Dendritic cell treated with granulocyte-macrophage colony-stimulating factor and Interleukin-4, amounts not matched to agents 40 ng/mL and 50 ng/mL, for 4 days (primary cell): ENCODE measurements around the gene DMAC2.
"Not testable (repeated sequence)": the region's sequence is repeated elsewhere in the genome, so short reads cannot be mapped to it uniquely, and the experiment has no call there.

Experiments used
- H3K27ac Mint-ChIP-seq: one replicate; pipeline ENCODE4 v1.8.0; 2022; ENCODE audit warnings: mild to moderate bottlenecking, mixed read lengths
- H3K27me3 Mint-ChIP-seq: one replicate; pipeline ENCODE4 v1.8.0; 2022; ENCODE audit warnings: mild to moderate bottlenecking, mixed read lengths
- H3K36me3 Mint-ChIP-seq: one replicate; pipeline ENCODE4 v1.8.0; 2022; ENCODE audit warnings: low read depth, mixed read lengths
- H3K4me1 Mint-ChIP-seq: one replicate; pipeline ENCODE4 v1.8.0; 2022; ENCODE audit warnings: low read depth, mixed read lengths
- H3K4me3 Mint-ChIP-seq: one replicate; pipeline ENCODE4 v1.8.0; 2022; ENCODE audit warnings: mild to moderate bottlenecking, moderate library complexity, mixed read lengths
- H3K9me3 Mint-ChIP-seq: one replicate; pipeline ENCODE4 v1.8.0; 2022; ENCODE audit warnings: mixed read lengths
- intact Hi-C: fragments of 100-400 bp; cut with micrococcal nuclease; formaldehyde crosslinking; loops from one replicate; pipeline ENCODE4 v1.15.0; 2022

The DMAC2 gene

GRCh38 chr19:41439441-41440222 is at the start of gene DMAC2:
TSS of gene DMAC2 (minus strand) at chr19:41439912. CDS start at chr19:41439899, 13 bp downstream.
- intact Hi-C loops: loop anchor here (2.0 to 10.0 kb wide), 2 partner anchors 75 to 115 kb away; partner anchors contain the start of gene B9D2
- peak within 1 kb of the TSS; percentile 4 for H3K27ac Mint-ChIP-seq
- H3K4me3 Mint-ChIP-seq: no peak within 1 kb of the TSS
- no peaks in the 10 kb centered on the region for H3K9me3 Mint-ChIP-seq
- H3K4me1 Mint-ChIP-seq: peaks cover 37% of the 10 kb centered on the region
- H3K36me3 Mint-ChIP-seq: peaks cover 32% of the 10 kb centered on the region
- H3K27me3 Mint-ChIP-seq: no peaks in the 10 kb centered on the region

GRCh38 chr19:41486953-41487352 is 47.2 kb upstream of the DMAC2 start:
- H3K36me3 Mint-ChIP-seq, intact Hi-C loops, H3K4me3 Mint-ChIP-seq, H3K4me1 Mint-ChIP-seq, H3K27ac Mint-ChIP-seq, H3K9me3 Mint-ChIP-seq: not testable (repeated sequence)
- peaks cover 49% of the 10 kb centered on the region for H3K27me3 Mint-ChIP-seq

- H3K27ac Mint-ChIP-seq: no peak overlapping the region
- no peaks in the 10 kb centered on the region for H3K36me3 Mint-ChIP-seq
- intact Hi-C loops: no loop called here
- peaks cover 4% of the 10 kb centered on the region for H3K4me1 Mint-ChIP-seq
- H3K27me3 Mint-ChIP-seq: peaks cover 56% of the 10 kb centered on the region
- H3K4me3 Mint-ChIP-seq: no peak overlapping the region
- peaks cover 8% of the 10 kb centered on the region for H3K9me3 Mint-ChIP-seq
Measured at GRCh38 chr19:41484822-41485221, 45.1 kb upstream of the DMAC2 start.

- peak overlapping the region; percentile 26 for H3K27ac Mint-ChIP-seq
Measured at GRCh38 chr19:41480336-41480735, 40.6 kb upstream of the DMAC2 start.

GRCh38 chr19:41479757-41480191 is 40.1 kb upstream of the DMAC2 start:
- Mint-ChIP-seq H3K27me3 (peaks cover 41% of the 10 kb centered on the region), H3K27ac (peak overlapping the region; percentile 26), H3K4me3 (no peak overlapping the region), H3K4me1 (peaks cover 11% of the 10 kb centered on the region), H3K36me3 (no peaks in the 10 kb centered on the region), H3K9me3 (no peaks in the 10 kb centered on the region)
- intact Hi-C loops: no loop called here

More at GRCh38 chr19:41480336-41480735, 40.6 kb upstream of the DMAC2 start:
- Mint-ChIP-seq H3K9me3 (no peaks in the 10 kb centered on the region), H3K27me3 (peaks cover 46% of the 10 kb centered on the region), H3K36me3 (no peaks in the 10 kb centered on the region), H3K4me3 (no peak overlapping the region), H3K4me1 (peaks cover 11% of the 10 kb centered on the region)
- intact Hi-C loops: no loop called here

- intact Hi-C loops: no loop called here
- Mint-ChIP-seq H3K9me3 (no peaks in the 10 kb centered on the region), H3K36me3 (no peaks in the 10 kb centered on the region), H3K27me3 (peaks cover 42% of the 10 kb centered on the region), H3K4me1 (peaks cover 11% of the 10 kb centered on the region), H3K4me3 (no peak overlapping the region), H3K27ac (no peak overlapping the region)
Measured at GRCh38 chr19:41478875-41479756, 39.4 kb upstream of the DMAC2 start.

GRCh38 chr19:41478171-41478570 is 38.5 kb upstream of the DMAC2 start:
- no peak overlapping the region for H3K27ac Mint-ChIP-seq
- H3K36me3 Mint-ChIP-seq: no peaks in the 10 kb centered on the region
- H3K27me3 Mint-ChIP-seq: peaks cover 42% of the 10 kb centered on the region
- no peak overlapping the region for H3K4me3 Mint-ChIP-seq
- H3K4me1 Mint-ChIP-seq: peaks cover 11% of the 10 kb centered on the region
- intact Hi-C loops: no loop called here
- H3K9me3 Mint-ChIP-seq: no peaks in the 10 kb centered on the region

GRCh38 chr19:41476583-41476982 is 36.9 kb upstream of the DMAC2 start:
- Mint-ChIP-seq H3K9me3 (no peaks in the 10 kb centered on the region), H3K36me3 (no peaks in the 10 kb centered on the region), H3K4me1 (peaks cover 11% of the 10 kb centered on the region), H3K27ac (no peak overlapping the region), H3K27me3 (peaks cover 47% of the 10 kb centered on the region), H3K4me3 (no peak overlapping the region)
- intact Hi-C loops: no loop called here

GRCh38 chr19:41463257-41464256 is 23.8 kb upstream of the DMAC2 start:
- H3K4me1 Mint-ChIP-seq: peaks cover 12% of the 10 kb centered on the region
- H3K9me3 Mint-ChIP-seq, H3K27ac Mint-ChIP-seq, intact Hi-C loops, H3K36me3 Mint-ChIP-seq, H3K4me3 Mint-ChIP-seq: not testable (repeated sequence)
- H3K27me3 Mint-ChIP-seq: peaks cover 45% of the 10 kb centered on the region

- no peak overlapping the region for H3K4me3 Mint-ChIP-seq
Measured at GRCh38 chr19:41462497-41462896, 22.8 kb upstream of the DMAC2 start.

GRCh38 chr19:41457241-41457640 is 17.5 kb upstream of the DMAC2 start:
- Mint-ChIP-seq H3K36me3 (no peaks in the 10 kb centered on the region), H3K4me1 (no peaks in the 10 kb centered on the region), H3K9me3 (no peaks in the 10 kb centered on the region), H3K4me3 (no peak overlapping the region), H3K27ac (no peak overlapping the region), H3K27me3 (peaks cover 59% of the 10 kb centered on the region)
- intact Hi-C loops: no loop called here

More at GRCh38 chr19:41462497-41462896, 22.8 kb upstream of the DMAC2 start:
- no peaks in the 10 kb centered on the region for H3K36me3 Mint-ChIP-seq
- H3K4me1 Mint-ChIP-seq: peaks cover 12% of the 10 kb centered on the region
- intact Hi-C loops: no loop called here
- H3K27ac Mint-ChIP-seq: no peak overlapping the region
- H3K9me3 Mint-ChIP-seq: no peaks in the 10 kb centered on the region
- H3K27me3 Mint-ChIP-seq: peaks cover 48% of the 10 kb centered on the region

- intact Hi-C loops: no loop called here
- Mint-ChIP-seq H3K4me3 (no peak overlapping the region), H3K9me3 (no peaks in the 10 kb centered on the region), H3K27me3 (peaks cover 59% of the 10 kb centered on the region), H3K27ac (no peak overlapping the region), H3K4me1 (no peaks in the 10 kb centered on the region), H3K36me3 (no peaks in the 10 kb centered on the region)
Measured at GRCh38 chr19:41456342-41456918, 16.7 kb upstream of the DMAC2 start.

- no peak overlapping the region for H3K27ac Mint-ChIP-seq
- no peak overlapping the region for H3K4me3 Mint-ChIP-seq
- no peaks in the 10 kb centered on the region for H3K9me3 Mint-ChIP-seq
- intact Hi-C loops: no loop called here
- H3K36me3 Mint-ChIP-seq: no peaks in the 10 kb centered on the region
- no peaks in the 10 kb centered on the region for H3K4me1 Mint-ChIP-seq
- H3K27me3 Mint-ChIP-seq: peaks cover 57% of the 10 kb centered on the region
Measured at GRCh38 chr19:41455936-41456335, 16.2 kb upstream of the DMAC2 start.
